GM12864 (cell line): ENCODE data around the gene ITIH5.

Source experiments
- DNase-seq: peaks from one replicate; pipeline ENCODE4 v3.0.0-alpha.2; 2011; ENCODE audit warnings: low read depth
- H3K4me3 ChIP-seq: 2 replicates; pipeline ENCODE4 v1.5.1; 2011; ENCODE audit warnings: mild to moderate bottlenecking, low read depth, low read length, control low read depth
- CTCF ChIP-seq: IDR thresholded peaks from 2 replicates; pipeline ENCODE4 v1.5.1; 2011; ENCODE audit warnings: low read depth, mild to moderate bottlenecking, moderate library complexity, low read length, control low read depth, inconsistent platforms; ENCODE audit errors: missing control alignments

Gene ITIH5

GRCh38 chr10:7533657-7534479 lies 132.9 kb downstream of the ITIH5 start:
- no peak for TF ChIP-seq CTCF
- H3K4me3 ChIP-seq = no peak overlapping the region
- DNase-seq = no peak

GRCh38 chr10:7532723-7533498 lies 133.9 kb downstream of the ITIH5 start:
- no peak for TF ChIP-seq CTCF
- no peak overlapping the region for H3K4me3 ChIP-seq
- no peak for DNase-seq

GRCh38 chr10:7529638-7530037 lies 137.1 kb downstream of the ITIH5 start:
- TF ChIP-seq CTCF = no peak
- DNase-seq = no peak

GRCh38 chr10:7527468-7527867 lies 139.3 kb downstream of the ITIH5 start:
- no peak for TF ChIP-seq CTCF
- H3K4me3 ChIP-seq = no peak overlapping the region
- DNase-seq = no peak

More at GRCh38 chr10:7529638-7530037, 137.1 kb downstream of the ITIH5 start:
- H3K4me3 ChIP-seq = no peak overlapping the region

GRCh38 chr10:7526017-7526400 lies 140.8 kb downstream of the ITIH5 start:
- H3K4me3 ChIP-seq = no peak overlapping the region
- no peak for TF ChIP-seq CTCF
- DNase-seq = no peak

- no peak overlapping the region for H3K4me3 ChIP-seq
- peak; percentile 63 for TF ChIP-seq CTCF
- peak; percentile 46 for DNase-seq
These were observed 141.3 kb downstream of the ITIH5 start for GRCh38 chr10:7525314-7526016.
